Measurements from ENCODE around the gene NDUFB10. TPM values are rescaled to one million over a fixed set of nuclear protein-coding genes. Genes with fewer than 3 reads are reported as not detected.

The NDUFB10 gene
- polyA plus RNA-seq, 1 of the 3 experiments (the other 2 are of a cell fraction) = 468 TPM

GRCh38 chr16:1987198-1987597, 27.9 kb downstream of the NDUFB10 start:
- H3K4me3 ChIP-seq (ENCODE audit: low read depth in 2 of 2, low read length in 1 of 2) = no peak overlapping the region
- TF ChIP-seq POLR2AphosphoS5 (IDR thresholded peaks at IDR 0.05; ENCODE audit: low read depth, low read length) = no peak
- TF ChIP-seq CTCF (IDR thresholded peaks at IDR 0.05) = no peak
- TF ChIP-seq YY1 (IDR thresholded peaks at IDR 0.05; ENCODE audit: low read depth) = no peak
- no peak for TF ChIP-seq RAD21 (IDR thresholded peaks at IDR 0.05; ENCODE audit: low read length)
- TF ChIP-seq FOSL2 (IDR thresholded peaks at IDR 0.05; ENCODE audit: borderline replicate concordance, low read depth) = no peak
- TF ChIP-seq TEAD4 (IDR thresholded peaks at IDR 0.05; ENCODE audit: borderline replicate concordance, insufficient read depth) = no peak
- no peak for TF ChIP-seq SMC3 (IDR thresholded peaks at IDR 0.05; ENCODE audit: low read depth, low read length)
- TF ChIP-seq FOXM1 (IDR thresholded peaks at IDR 0.05; ENCODE audit: low read depth) = no peak
- no peak for TF ChIP-seq SIN3A (IDR thresholded peaks at IDR 0.05; ENCODE audit: borderline replicate concordance, low read depth, low read length)
- TF ChIP-seq ELF1 (IDR thresholded peaks at IDR 0.05) = no peak
- H3F3A ChIP-seq (replicated peaks; ENCODE audit: insufficient read depth) = peaks cover 13% of the 10 kb centered on the region
- peaks cover 8 to 34% of the 10 kb centered on the region in 2 experiments; a peak in 2 of 4 replicates for H3K4me1 ChIP-seq (ENCODE audit: control insufficient read depth in 1 of 2, insufficient read depth in 2 of 2, low read depth in 1 of 2, low read length in 1 of 2)
- no peaks in the 10 kb centered on the region for H3K27me3 ChIP-seq (ENCODE audit: insufficient read depth)
- no peak for DNase-seq
- no peaks in the 10 kb centered on the region for H4K20me1 ChIP-seq (ENCODE audit: insufficient read depth)
- peaks cover 5 to 13% of the 10 kb centered on the region in 2 experiments for H3K36me3 ChIP-seq (replicated peaks in 1 of 2; ENCODE audit: control insufficient read depth in 1 of 2, insufficient read depth in 2 of 2, low read length in 1 of 2)
- no peak overlapping the region for H3K4me2 ChIP-seq
- no peak overlapping the region for H3K9ac ChIP-seq
- H3K27ac ChIP-seq (ENCODE audit: low read depth in 2 of 2, low read length in 1 of 2) = no peak overlapping the region
- POLR2A ChIA-PET = interaction anchor here (1.0 to 1.4 kb wide), 2 partner anchors 15 to 22 kb away, joined by 4 to 5 read pairs; partner anchors contain the start of genes RPS2 and TBL3
- WGBS (ENCODE audit: low lambda C conversion rate) = 89% methylated on average over 3 of the region's 10 CpGs
- H3K79me2 ChIP-seq (ENCODE audit: insufficient read depth) = peaks cover 19% of the 10 kb centered on the region; the same call in 1 of the 2 replicates
- no peak overlapping the region for H2AFZ ChIP-seq (ENCODE audit: low read depth)
- CTCF ChIA-PET = interaction anchor here (0.8 to 12.9 kb wide), 2 partner anchors 17 to 220 kb away, joined by 3 to 108 read pairs; no protein-coding TSS in a partner anchor
- H3K9me2 ChIP-seq = no peaks in the 10 kb centered on the region
- H3K9me3 ChIP-seq = no peaks in the 10 kb centered on the region

GRCh38 chr16:1989209-1990100, 30.1 kb downstream of the NDUFB10 start, which contains the start of gene SYNGR3:
SYNGR3 (plus strand) TSS chr16:1989970; CDS start chr16:1990103, 133 bp downstream.
- peak within 1 kb of the TSS; percentile 62 for H3K4me3 ChIP-seq (ENCODE audit: low read depth in 2 of 2, low read length in 1 of 2)
- ChIA-PET CTCF (interaction anchor here (1.0 to 12.9 kb wide), 5 partner anchors 9 to 151 kb away, joined by 3 to 108 read pairs (median 4); no protein-coding TSS in a partner anchor), POLR2A (interaction anchor here (2.3 kb wide), 1 partner anchor 25 kb away, joined by 8 read pairs; the partner anchor contains the start of gene RPS2)
- H3K9me2 ChIP-seq = no peaks in the 10 kb centered on the region
- H2AFZ ChIP-seq (ENCODE audit: low read depth) = peak within 1 kb of the TSS; percentile 46; the same call in 1 of the 2 replicates
- peak within 1 kb of the TSS; percentile 85 for H3K4me2 ChIP-seq
- WGBS (ENCODE audit: low lambda C conversion rate) = 25% methylated on average over 20 of the region's 67 CpGs
- no peaks in the 10 kb centered on the region for H3K9me3 ChIP-seq
- DNase-seq = peak; percentile 86
- no peaks in the 10 kb centered on the region for H4K20me1 ChIP-seq (ENCODE audit: insufficient read depth)
- peaks cover 8 to 30% of the 10 kb centered on the region in 2 experiments; a peak in 2 of 4 replicates for H3K4me1 ChIP-seq (ENCODE audit: control insufficient read depth in 1 of 2, insufficient read depth in 2 of 2, low read depth in 1 of 2, low read length in 1 of 2)
- H3K36me3 ChIP-seq (replicated peaks in 1 of 2; ENCODE audit: control insufficient read depth in 1 of 2, insufficient read depth in 2 of 2, low read length in 1 of 2) = peaks cover 5 to 13% of the 10 kb centered on the region in 2 experiments
- TF ChIP-seq USF1 (IDR thresholded peaks at IDR 0.05; ENCODE audit: borderline replicate concordance, low read depth) (no peak), RAD21 (IDR thresholded peaks at IDR 0.05; ENCODE audit: low read length) (no peak), JUND (IDR thresholded peaks at IDR 0.05) (no peak), NRF1 (IDR thresholded peaks at IDR 0.05; ENCODE audit: low read depth, low read length) (no peak), RCOR1 (IDR thresholded peaks at IDR 0.05; ENCODE audit: low read length) (no peak), SIN3A (IDR thresholded peaks at IDR 0.05; ENCODE audit: borderline replicate concordance, low read depth, low read length) (no peak), TCF12 (IDR thresholded peaks at IDR 0.05) (no peak), CHD2 (IDR thresholded peaks at IDR 0.05; ENCODE audit: low read length, partially characterized antibody) (no peak), SMC3 (IDR thresholded peaks at IDR 0.05; ENCODE audit: low read depth, low read length) (no peak)
- H3K27me3 ChIP-seq (ENCODE audit: insufficient read depth) = no peaks in the 10 kb centered on the region
- peaks cover 19% of the 10 kb centered on the region; the same call in 1 of the 2 replicates for H3K79me2 ChIP-seq (ENCODE audit: insufficient read depth)
- peak within 1 kb of the TSS in 1 of 2 experiments; percentile 58; a peak in 1 of 4 replicates for H3K27ac ChIP-seq (ENCODE audit: low read depth in 2 of 2, low read length in 1 of 2)
- peak within 1 kb of the TSS; percentile 46; the same call in 1 of the 2 replicates for H3K9ac ChIP-seq
- H3F3A ChIP-seq (replicated peaks; ENCODE audit: insufficient read depth) = peaks cover 9% of the 10 kb centered on the region
